Activated CD4-positive, alpha-beta T cell treated with anti-CD3 and anti-CD28 coated beads, Interleukin-2, amount 50 U/mL, for 1 hour (primary cell): Measurements from ENCODE around the gene MTHFSD.

Source experiments
- DNase-seq: peaks from one replicate; pipeline ENCODE4 v3.0.0-alpha.2; 2020

The MTHFSD gene

DNA sequence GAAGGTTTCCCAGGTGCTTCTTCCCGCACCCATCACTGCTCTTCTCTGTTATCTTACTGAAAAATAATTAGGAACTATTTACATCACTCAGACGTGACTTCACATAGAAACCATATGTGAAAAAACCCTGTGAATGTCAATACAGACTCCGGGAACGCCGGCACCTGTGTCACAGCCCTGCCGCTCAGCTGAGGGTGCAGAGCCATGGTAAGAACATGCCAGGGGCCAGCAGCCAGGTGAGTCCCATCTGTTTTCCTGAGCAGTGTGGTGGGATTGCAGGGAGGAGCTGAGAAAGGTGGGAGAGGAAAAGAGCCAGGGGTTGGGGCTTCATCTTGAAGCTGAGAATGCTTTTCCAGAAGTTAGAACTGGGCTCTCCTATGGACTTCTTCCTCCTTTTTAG lies 31.0 kb downstream of the MTHFSD start:
- no peak for DNase-seq

DNA sequence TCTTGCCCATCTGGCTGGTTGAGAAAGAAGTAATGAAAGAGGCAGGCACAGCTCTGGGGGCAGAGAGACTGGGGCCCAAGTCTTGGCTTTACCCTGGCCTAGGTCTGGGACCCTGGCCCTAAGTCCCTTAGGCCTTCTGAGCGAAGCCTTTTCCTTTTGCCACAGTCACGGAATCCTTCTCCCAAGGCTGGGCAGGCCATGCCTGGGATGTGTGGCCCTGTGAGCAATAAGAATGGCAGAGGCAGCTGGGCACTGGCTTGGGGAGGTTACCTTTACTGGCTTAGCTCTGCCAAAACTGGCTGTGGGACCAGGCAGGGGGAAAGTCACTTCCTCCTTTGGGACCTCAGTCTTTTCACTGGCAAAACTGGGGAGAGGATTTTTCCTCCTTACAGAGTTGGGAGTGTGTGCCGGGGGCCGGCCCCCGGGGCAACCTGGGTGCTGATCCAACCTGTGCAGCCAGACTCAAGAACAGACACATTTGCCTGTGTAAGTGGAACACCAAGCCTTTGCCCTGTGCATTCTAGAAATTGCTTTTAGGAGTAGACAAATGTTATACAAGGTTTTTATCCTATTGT lies 31.8 kb downstream of the MTHFSD start:
- no peak for DNase-seq

DNA sequence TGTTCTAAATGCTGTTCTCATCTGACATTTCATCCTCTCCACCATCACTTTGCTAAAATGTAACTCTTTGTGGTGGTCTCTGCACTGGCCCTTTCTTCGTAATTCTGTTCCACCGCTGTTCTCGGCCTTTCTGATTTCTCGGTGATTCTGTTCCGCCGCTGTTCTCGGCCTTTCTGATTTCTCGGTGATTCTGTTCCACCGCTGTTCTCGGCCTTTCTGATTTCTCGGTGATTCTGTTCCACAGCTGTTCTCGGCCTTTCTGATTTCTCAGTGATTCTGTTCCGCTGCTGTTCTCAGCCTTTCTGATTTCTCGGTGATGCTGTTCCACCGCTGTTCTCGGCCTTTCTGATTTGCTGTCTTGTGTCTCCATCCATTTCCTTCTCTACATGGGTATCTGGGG lies 32.4 kb downstream of the MTHFSD start:
- DNase-seq: no peak

DNA sequence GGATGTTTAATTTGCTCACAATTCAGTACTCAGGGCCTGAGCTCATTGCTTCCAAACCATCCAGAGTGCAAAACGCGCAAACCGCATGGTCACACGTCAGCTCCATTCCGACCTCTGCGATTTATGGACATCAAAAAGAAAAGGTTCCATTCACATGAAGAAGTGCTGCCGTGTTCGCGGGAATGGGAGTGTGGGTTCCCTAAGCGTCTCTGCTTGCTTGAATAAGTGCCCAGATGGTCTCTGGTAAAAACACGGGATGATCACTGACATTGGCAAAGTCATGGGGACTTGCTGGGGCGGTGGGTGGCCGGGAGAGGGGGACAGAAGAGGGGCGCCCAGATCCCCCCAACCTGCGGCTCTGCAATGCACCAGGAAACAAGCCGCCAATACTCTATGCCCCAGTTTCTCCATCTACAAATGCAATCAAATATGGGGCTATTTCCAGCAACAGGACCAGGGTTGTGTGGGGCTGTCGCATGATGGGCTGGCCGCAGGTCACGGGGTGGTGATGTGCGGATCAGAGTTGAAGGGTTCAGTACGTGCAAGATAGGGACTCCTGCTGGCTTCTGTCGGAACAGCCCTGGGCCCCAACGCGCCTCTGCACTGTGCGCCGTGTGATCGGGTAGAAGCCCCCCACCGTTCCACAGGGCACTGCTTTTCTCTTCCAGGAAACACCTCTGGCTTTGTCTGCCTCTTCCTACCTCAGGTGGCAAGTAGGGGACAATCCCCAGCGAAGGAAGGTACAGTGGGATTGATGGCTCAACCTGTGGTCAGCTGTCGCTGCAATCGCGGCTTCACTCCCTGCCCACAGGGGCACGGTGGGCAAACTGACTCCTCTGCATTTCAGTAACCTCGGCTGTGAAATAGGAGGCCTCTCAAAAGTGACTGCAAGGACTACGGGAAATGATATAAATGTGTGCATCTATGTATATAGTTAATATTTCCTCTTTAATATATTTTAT lies 33.5 kb downstream of the MTHFSD start:
- DNase-seq: no peak

DNA sequence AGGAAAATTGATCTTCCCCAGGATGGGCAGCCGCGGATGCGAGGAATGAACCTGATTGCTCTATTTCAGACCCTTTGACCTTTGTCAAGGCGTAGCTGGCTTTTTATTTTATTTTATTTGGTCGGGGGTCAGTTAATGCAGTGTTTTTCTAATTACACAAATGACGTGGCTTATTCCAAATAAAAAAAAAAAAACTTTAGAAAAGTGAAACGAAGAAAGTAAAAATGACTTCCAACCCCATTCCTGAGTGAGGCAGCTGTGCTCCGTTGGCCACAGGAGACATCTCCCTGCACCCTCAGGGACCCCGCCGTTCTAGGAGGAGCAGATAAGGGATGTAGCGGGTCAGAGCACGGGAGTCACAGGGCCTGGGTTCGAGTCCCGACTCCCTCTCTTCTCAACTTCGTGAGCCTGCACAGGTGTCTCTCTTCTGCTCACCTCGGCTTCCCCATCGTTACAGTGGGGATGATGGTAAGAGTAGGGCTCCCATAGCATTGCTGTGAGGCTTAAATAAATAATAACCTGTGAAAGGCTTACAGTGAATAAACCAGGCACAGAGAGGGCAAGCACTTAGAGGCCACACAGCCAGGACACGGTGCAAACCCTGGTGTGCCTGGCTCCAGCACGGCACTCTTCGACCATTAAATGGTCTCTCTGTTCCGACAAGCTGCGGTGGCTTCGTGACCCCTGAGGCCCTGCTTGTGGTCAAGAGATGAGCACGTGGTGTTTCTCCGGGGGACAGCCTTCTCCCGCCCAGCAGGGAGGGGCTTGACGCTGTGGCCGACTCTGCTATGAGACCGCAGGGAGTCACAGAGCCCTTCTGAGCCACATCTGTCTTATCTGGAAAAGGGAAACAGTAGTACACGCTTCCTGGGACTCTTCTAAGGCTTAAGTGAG lies 34.5 kb downstream of the MTHFSD start:
- DNase-seq: no peak

GRCh38 chr16:86519649-86520316 lies 35.3 kb downstream of the MTHFSD start:
- DNase-seq: peak; percentile 47

GRCh38 chr16:86519007-86519648 lies 35.9 kb downstream of the MTHFSD start:
- no peak for DNase-seq

GRCh38 chr16:86517652-86518258 lies 37.3 kb downstream of the MTHFSD start:
- DNase-seq: peak; percentile 4

- no peak for DNase-seq
Observed at GRCh38 chr16:86517033-86517432, 38.0 kb downstream of the MTHFSD start.

GRCh38 chr16:86516623-86517003 lies 38.4 kb downstream of the MTHFSD start:
- no peak for DNase-seq

DNA sequence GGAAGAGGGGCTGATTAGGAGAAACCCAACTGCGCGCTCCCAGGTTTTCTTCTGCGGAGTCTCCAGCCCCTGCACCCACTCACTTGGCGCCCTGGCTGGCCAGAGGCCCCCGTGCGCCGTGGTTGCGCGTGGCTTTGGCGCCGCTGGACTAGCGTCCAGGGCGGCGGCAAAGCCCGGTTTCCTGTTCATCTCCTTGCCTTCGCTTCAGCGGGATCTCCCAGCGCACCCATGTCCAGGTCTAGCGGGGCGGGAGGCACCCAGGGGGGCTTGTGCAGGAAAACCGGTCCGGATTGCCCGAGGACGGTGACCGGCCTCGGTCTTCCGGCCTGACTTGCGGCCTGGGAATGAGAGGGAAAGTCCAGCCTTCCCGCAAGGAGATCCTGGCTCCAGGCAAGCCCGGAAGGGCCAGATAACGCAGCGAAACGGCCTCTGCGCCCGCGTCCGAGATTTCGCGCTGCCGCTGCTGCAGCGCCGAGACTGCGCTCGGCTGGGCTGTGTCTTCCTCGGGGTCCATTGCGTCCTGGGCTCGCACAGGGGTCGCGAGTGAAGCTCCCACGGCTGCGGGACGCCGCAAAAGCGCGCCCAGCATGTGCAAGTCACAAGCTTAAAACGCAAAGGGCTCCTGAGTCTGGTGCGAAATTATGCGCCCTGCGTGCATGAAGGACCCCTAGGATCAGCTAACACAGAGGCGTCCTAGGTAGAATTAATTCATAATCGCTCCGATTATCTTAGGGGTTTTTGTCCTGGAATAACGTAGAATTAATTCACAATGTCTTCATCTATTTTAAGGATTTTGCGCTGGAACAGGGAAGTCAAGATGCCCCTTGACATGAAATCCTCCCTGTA lies 39.0 kb downstream of the MTHFSD start:
- DNase-seq: no peak

- DNase-seq: no peak
Observed at GRCh38 chr16:86515413-86515776, 39.6 kb downstream of the MTHFSD start.

DNA sequence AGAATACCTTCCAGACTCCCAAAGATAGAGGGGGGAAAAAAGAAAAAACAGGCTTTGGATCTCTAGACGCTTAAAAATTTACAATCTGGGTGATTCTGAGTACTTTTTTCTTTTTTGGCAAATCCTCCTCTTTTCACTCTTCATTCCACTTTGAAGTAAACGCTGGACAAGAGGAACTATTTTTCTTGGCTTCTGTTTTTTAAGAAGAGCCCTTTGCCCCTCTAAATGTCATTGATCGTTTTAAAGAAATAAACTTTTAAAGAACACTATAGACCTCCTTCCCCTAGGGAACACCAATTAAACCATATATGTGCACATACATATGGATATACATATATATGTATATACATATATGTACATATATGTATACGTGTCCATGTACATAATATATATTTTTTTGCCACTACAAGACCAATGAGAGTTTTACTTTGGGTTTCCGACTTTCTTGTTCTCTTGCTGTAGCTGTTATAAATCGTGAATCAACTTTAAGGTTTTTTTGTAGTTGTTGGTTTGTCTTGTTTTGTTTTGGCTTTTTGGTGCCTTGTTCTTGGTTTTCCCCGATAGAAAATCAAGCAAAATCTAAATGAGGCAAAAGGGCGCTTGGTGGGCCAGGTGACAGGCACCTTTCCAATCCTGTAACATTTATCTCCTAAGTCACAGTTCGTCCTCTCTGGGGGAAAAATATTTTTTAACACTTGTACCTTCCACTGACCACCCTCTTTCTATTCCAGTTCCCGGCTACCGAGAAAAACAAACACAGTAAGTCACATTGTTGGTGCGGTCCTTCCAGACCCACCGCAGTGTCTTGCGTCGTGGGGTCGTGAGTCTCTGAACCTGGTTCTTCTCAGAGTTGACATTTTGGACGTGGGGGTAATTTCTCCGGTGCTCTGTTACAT lies 40.3 kb downstream of the MTHFSD start:
- DNase-seq: no peak

GRCh38 chr16:86513471-86514277 lies 41.4 kb downstream of the MTHFSD start:
- no peak for DNase-seq

- DNase-seq: no peak
Observed at GRCh38 chr16:86512860-86513470, 42.1 kb downstream of the MTHFSD start.

GRCh38 chr16:86512301-86512859 lies 42.7 kb downstream of the MTHFSD start:
- no peak for DNase-seq

- no peak for DNase-seq
Observed at GRCh38 chr16:86511317-86512161, 43.5 kb downstream of the MTHFSD start.
